CD4-positive, alpha-beta T cell treated with Interferon alpha-2 for 1 hour (primary cell): Measurements from ENCODE around the gene ZC3H8.

ENCODE experiments used
- DNase-seq, 2 donors: peaks; one replicate each; pipeline ENCODE4 v3.0.0-alpha.2; 2020 to 2022

ZC3H8 gene

DNA sequence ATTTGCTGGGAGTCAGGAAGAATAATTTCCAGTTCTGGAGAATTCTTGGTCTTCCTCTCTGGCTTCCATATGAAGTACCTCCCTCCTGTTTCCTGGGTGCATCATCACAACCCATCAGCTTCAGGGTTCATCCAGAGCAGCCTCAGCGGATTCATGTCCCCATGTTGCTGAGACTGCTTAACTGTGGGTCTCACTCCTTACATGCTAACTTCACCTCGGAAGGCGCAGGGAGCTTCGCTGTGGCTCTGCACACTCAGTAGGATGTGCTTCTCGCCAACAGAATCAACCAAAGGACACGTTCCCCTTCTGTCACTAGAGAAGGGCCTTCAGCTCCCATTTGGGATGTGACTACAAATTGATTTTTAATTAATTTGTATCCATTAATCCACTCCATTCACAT is 92.5 kb downstream of the ZC3H8 start:
- no peak for DNase-seq
